Skeletal muscle cell (primary cell): Measurements from ENCODE around the gene DCK.
"Not testable (repeated sequence)": the region's sequence is repeated elsewhere in the genome, so short reads cannot be mapped to it uniquely, and the experiment has no call there.

ENCODE experiments used
- DNase-seq: peaks from one replicate; pipeline ENCODE4 v3.0.0-alpha.2; 2010; ENCODE audit warnings: low read depth
- H3K4me3 ChIP-seq: 2 replicates; pipeline ENCODE4 v1.5.1; 2011; ENCODE audit warnings: low read depth, mild to moderate bottlenecking, control low read depth, low read length, moderate library complexity

The DCK gene

GRCh38 chr4:70997036-70997435, 3.6 kb downstream of the DCK start:
- DNase-seq, result no peak
- no peak overlapping the region for H3K4me3 ChIP-seq

DNA sequence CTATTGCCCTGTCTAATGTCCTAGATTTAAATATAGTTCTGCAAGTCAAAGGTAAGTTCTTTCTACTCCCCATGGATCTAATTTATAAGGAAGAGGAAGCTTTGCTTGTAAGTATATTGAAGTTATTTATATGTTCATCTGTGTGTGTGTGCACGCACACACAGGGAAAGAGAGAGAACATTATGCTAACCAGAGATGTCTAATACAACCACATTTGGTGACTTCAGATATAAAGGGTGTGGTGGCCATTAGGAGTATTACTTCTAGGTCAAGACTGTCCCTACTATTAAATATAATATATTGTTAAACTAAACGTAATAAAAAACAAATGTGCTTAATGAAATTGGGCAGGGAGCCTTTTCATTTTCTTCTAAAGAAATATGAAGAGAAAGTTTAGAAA, 4.1 kb downstream of the DCK start:
- H3K4me3 ChIP-seq, result no peak overlapping the region

DNA sequence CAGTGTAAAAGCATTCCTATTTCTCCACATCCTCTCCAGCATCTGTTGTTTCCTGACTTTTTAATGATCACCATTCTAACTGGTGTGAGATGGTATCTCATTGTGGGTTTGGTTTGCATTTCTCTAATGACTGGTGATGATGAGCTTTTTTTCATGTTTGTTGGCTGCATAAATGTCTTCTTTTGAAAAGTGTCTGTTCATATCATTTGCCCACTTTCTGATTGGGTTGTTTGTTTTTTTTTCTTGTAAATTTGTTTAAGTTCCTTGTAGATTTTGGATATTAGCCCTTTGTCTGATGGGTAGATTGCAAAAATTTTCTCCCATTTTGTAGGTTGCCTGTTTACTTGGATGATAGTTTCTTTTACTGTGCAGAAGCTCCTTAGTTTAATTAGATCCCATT, 6.2 kb downstream of the DCK start:
- not testable (repeated sequence) for DNase-seq, H3K4me3 ChIP-seq

More for the DNA sequence above, 4.1 kb downstream of the DCK start:
- DNase-seq, result no peak

DNA sequence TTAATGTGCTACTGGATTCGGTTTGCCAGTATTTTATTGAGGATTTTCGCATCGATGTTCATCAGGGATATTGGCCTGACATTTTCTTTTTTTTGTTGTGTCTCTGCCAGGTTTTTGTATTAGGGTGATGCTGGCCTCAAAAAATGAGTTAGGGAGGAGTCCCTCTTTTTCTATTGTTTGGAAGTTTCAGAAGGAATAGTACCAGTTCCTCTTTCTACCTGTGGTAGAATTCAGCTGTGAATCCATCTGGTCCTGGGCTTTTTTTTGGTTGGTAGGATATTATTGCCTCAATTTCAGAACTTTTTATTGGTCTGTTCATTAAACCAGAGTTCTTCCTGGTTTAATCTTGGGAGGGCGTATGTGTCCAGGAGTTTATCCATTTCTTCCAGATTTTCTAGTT, 7.9 kb downstream of the DCK start:
- H3K4me3 ChIP-seq, DNase-seq: not testable (repeated sequence)

- no peak for DNase-seq
- H3K4me3 ChIP-seq, result no peak overlapping the region
Measured at GRCh38 chr4:71004281-71004851, 10.9 kb downstream of the DCK start.

DNA sequence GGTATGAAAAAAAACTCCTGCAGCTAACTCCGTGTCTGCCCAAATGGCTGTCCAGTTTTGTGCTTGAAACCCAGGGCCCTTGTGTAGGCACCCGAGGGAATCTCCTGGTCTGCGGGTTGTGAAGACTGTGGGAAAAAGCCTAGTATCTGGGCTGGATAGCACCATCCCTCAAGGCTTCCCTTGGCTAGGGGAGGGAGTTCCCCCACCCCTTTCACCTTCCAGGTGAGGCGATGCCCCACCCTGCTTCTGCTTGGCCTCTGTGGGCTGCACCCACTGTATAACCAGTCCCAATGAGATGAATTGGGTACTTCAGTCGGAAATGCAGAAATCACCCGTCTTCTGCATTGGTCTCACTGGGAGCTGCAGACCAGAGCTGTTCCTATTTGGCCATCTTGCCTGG, 11.6 kb downstream of the DCK start:
- H3K4me3 ChIP-seq, DNase-seq: not testable (repeated sequence)

DNA sequence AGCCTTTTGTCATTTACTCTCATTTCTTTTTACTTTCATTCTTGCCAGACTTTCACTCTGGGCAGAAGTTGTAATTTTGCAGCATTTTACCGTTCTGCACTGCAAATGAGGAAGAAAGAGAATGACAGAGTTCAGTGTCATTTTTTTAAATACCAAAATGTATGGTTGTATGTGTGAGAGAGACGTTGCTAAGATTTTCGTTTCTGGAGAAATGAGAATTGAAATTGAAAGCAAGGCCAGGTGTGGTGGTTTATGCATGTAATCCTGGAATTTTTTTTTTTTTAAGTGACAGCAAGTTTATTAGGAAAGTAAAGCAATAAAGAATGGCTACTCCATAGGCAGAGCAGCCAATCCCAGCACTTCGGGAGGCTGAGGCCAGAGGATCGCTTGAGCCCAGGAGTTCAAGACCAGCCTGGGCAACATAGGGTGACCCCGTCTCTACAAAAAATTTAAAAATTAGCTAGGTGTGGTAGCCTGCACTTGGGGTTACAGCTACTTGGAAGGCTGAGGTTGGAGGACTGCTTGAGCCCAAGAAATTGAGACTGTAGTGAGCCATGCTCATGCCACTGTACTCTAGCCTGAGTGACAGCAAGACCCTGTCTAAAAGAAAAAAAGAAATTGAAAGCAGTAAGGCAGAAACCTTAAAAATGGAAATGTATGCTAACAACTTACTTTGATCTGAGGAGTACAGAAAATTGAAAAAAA, 12.9 kb downstream of the DCK start:
- no peak for DNase-seq
- H3K4me3 ChIP-seq, result no peak overlapping the region

GRCh38 chr4:71008196-71008595, 14.7 kb downstream of the DCK start:
- no peak for DNase-seq
- no peak overlapping the region for H3K4me3 ChIP-seq

GRCh38 chr4:71009086-71009485, 15.6 kb downstream of the DCK start:
- no peak for DNase-seq
- H3K4me3 ChIP-seq, result no peak overlapping the region

GRCh38 chr4:71009890-71010588, 16.6 kb downstream of the DCK start:
- no peak overlapping the region for H3K4me3 ChIP-seq
- no peak for DNase-seq

- no peak for DNase-seq
- H3K4me3 ChIP-seq, result no peak overlapping the region
Measured at GRCh38 chr4:71011451-71011850, 18.0 kb downstream of the DCK start.

DNA sequence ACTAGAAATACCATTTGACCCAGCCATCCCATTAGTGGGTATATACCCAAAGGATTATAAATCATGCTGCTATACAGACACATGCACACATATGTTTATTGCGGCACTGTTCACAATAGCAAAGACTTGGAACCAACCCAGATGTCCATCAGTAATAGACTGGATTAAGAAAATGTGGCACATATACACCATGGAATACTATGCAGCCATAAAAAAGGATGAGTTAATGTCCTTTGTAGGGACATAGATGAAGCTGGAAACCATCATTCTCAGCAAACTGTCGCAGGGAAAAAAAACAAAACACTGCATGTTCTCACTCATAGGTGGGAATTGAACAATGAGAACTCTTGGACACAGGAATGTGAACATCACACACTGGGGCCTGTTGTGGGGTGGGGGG, 23.9 kb downstream of the DCK start:
- H3K4me3 ChIP-seq, DNase-seq: not testable (repeated sequence)

- H3K4me3 ChIP-seq, result no peak overlapping the region
- DNase-seq, result no peak
Measured at GRCh38 chr4:71020611-71021010, 27.2 kb downstream of the DCK start.

DNA sequence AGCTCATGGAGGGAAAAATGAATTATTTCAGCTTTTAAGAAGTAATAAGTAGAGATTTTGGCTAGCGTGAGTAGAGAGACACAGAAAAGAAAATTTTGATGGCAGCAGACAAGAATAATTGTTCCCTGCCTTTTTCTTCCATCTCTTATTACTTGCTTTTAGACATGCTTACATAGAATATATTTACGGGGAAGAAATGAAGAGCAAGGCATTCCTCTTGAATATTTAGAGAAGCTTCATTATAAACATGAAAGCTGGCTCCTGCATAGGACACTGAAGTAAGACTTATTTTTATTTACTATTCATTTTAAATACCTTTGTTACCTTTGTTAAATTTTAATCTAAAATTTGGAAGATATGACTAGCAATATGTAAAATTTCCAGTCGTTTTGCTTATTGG, 32.2 kb downstream of the DCK start:
- no peak for DNase-seq
- no peak overlapping the region for H3K4me3 ChIP-seq

- H3K4me3 ChIP-seq, result no peak overlapping the region
- DNase-seq, result peak; percentile 39
Measured at GRCh38 chr4:71026086-71026485, 32.6 kb downstream of the DCK start.

DNA sequence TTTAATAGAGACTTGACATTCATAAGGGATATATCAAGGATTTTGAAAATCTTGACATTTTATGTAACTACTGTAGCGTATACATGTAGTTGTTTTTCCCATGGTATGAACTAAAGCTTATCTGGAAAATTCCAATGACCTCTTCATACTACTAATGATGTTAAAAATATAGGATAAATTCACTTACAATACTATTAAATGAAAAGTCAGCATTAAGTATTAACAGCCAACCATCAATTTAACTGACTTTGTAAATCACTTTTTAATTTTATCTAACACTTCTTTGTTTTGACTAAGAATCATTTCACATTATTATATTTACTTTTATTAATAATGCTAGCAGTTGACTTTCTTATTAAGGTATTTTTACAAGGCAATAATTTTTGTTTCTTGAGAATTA, 34.2 kb downstream of the DCK start:
- H3K4me3 ChIP-seq, result no peak overlapping the region
- DNase-seq, result no peak

- DNase-seq, result no peak
- no peak overlapping the region for H3K4me3 ChIP-seq
Measured at GRCh38 chr4:71029504-71029903, 36.1 kb downstream of the DCK start.

DNA sequence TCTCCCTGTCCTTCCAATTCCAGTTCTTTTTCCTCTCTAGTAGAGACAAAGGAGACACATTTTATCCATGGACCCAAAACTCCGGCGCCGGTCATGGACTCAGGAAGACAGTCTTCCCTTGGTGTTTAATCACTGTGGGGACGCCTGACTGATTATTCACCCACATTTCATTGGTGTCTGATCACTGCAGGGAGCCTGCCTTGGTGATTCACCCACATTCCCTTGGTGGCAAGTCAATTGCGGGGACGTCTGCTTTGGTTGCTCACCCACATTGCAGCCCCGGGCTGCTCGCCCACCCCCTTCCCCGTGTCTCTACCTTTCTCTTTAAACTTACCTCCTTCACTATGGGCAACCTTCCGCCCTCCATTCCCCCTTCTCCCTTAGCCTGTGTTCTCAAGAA, 38.7 kb downstream of the DCK start:
- H3K4me3 ChIP-seq, result not testable (repeated sequence)
- DNase-seq, result peak; percentile 27

DNA sequence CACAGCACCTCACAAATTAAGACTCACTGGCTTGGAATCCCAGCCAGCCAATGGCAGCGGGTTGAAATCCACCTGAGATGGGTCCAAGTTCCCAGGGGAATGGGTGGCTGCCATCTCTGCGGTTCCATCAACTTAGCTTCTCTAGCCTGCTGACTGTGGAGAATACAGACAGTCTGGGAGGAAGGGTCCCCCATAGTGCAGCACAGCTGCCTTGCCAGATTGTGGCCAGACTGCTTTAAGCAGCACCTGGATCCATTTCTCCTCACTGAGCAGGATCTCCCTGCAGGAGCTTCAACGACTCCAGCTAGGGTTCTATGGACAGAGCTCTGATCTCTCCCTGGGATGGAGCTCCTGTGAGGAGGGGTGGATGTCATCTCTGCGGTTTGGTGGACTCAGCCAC, 51.8 kb downstream of the DCK start:
- H3K4me3 ChIP-seq, result no peak overlapping the region
- DNase-seq, result no peak

DNA sequence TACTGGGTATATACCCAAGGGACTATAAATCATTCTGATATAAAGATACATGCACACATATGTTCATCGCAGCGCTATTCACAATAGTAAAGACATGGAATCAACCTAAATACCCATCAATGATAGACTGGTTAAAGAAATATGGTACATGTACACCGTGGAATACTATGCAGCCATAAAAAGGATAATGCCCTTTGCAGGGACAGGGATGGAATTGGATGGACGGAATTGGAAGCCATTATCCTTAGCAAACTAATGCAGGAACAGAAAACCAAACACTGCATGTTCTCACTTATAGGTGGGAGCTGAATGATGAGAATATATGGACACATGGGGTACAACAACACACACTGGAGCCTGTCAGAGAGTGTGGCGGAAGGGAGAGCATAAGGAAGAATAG, 55.9 kb downstream of the DCK start:
- no peak overlapping the region for H3K4me3 ChIP-seq
- DNase-seq, result no peak

GRCh38 chr4:71050809-71051208, 57.4 kb downstream of the DCK start:
- DNase-seq, result no peak

More at GRCh38 chr4:71050809-71051208, 57.4 kb downstream of the DCK start:
- no peak overlapping the region for H3K4me3 ChIP-seq
